Spleen (tissue), 7 donors: ENCODE measurements around the gene LETMD1.

Experiments used
- CTCF ChIP-seq, 11 experiments: fragments of 200-600 bp in 7 of 11; fragments of 450-650 bp in 4 of 11; sonication (generic) in 4 of 11; IDR thresholded peaks in 8 of 11; conservative IDR thresholded peaks in 3 of 11; 1 replicate in 7 of 11; 2 replicates in 4 of 11; pipeline versions ENCODE4 v1.4.0 to v1.8.0; 2016 to 2021; ENCODE audit warnings: antibody characterized with exemption in 11 of 11, inconsistent platforms in 4 of 11, mild to moderate bottlenecking in 1 of 11
- POLR2A ChIP-seq, 3 donors: fragments of 450-650 bp; IDR thresholded peaks; one replicate each; pipeline ENCODE4 v1.5.1; 2017; ENCODE audit warnings: antibody characterized with exemption in 3 of 3, mild to moderate bottlenecking in 1 of 3
- POLR2AphosphoS5 ChIP-seq, 3 donors: sonication (generic); formaldehyde crosslinking; IDR thresholded peaks; one replicate each; pipeline ENCODE4 v1.5.1; 2017; ENCODE audit warnings: antibody characterized with exemption in 3 of 3
- donor health status: DM: no; HTN: no; CAD: no; lungs with moderate emphysema.
- donor health status: DM: no; HTN: no; CAD: no.
- donor health status: DM: no; HTN: no; CAD: no.

- TF ChIP-seq CTCF (IDR thresholded peaks at IDR 0.05 in 8 of 11, conservative IDR thresholded peaks at IDR 0.05 in 3 of 11) (no peak), POLR2AphosphoS5 (IDR thresholded peaks at IDR 0.05) (no peak), POLR2A (IDR thresholded peaks at IDR 0.05) (no peak)
These were observed 6.9 kb downstream of the LETMD1 start for GRCh38 chr12:51055060-51055459.
